ENCODE results near the gene ANKRD45.

DNA sequence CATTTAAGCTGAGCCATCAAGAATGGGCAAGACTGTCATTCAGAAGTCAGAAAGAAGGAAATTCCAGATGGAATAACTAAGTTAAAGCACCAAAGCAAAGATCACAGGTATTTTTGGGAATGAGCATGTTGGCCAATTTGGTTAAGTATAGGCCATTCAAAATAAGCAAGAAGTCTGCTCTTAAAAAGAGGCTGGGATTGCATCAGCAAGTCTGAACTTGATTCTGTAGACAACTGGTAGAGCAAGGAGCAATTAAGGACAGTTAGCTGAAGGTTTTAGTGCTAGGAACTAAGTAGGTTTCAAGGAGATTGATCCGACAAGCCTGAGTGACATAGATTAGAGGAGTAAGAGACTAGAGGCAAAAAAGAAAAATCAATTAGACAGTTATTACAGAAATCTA, 8.4 kb downstream of the ANKRD45 start:
- TF ChIP-seq, protein P1, sequence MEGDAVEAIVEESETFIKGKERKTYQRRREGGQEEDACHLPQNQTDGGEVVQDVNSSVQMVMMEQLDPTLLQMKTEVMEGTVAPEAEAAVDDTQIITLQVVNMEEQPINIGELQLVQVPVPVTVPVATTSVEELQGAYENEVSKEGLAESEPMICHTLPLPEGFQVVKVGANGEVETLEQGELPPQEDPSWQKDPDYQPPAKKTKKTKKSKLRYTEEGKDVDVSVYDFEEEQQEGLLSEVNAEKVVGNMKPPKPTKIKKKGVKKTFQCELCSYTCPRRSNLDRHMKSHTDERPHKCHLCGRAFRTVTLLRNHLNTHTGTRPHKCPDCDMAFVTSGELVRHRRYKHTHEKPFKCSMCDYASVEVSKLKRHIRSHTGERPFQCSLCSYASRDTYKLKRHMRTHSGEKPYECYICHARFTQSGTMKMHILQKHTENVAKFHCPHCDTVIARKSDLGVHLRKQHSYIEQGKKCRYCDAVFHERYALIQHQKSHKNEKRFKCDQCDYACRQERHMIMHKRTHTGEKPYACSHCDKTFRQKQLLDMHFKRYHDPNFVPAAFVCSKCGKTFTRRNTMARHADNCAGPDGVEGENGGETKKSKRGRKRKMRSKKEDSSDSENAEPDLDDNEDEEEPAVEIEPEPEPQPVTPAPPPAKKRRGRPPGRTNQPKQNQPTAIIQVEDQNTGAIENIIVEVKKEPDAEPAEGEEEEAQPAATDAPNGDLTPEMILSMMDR (IDR thresholded peaks at IDR 0.05) = no peak
- TF ChIP-seq POLR2A (IDR thresholded peaks at IDR 0.05) (no peak), POLR2AphosphoS5 (IDR thresholded peaks at IDR 0.05) (no peak)
